ENCODE results near the gene PES1.

- no peak for TF ChIP-seq CTCF (conservative IDR thresholded peaks at IDR 0.05)
- no peak for TF ChIP-seq ZFX (IDR thresholded peaks at IDR 0.05)
These were observed 7.3 kb upstream of the PES1 start for GRCh38 chr22:30598986-30599385.
